NCI-H1092 treated with DMSO at 0.1 percent for 48 hours (cell line): Measurements from ENCODE around the gene RAPGEF1.

Source experiments
- DNase-seq: peaks from one replicate; lab custom pipeline; 2025; lab: John Stamatoyannopoulos, UW

Gene RAPGEF1

GRCh38 chr9:131650254-131650653 lies 89.6 kb downstream of the RAPGEF1 start:
- no peak for DNase-seq

GRCh38 chr9:131649646-131650045 lies 90.2 kb downstream of the RAPGEF1 start:
- DNase-seq, result no peak

GRCh38 chr9:131645078-131645776 lies 94.6 kb downstream of the RAPGEF1 start:
- DNase-seq, result no peak

GRCh38 chr9:131642496-131643083 lies 97.3 kb downstream of the RAPGEF1 start:
- no peak for DNase-seq

GRCh38 chr9:131641618-131642495 lies 98.0 kb downstream of the RAPGEF1 start:
- no peak for DNase-seq

GRCh38 chr9:131640438-131641137 lies 99.3 kb downstream of the RAPGEF1 start:
- no peak for DNase-seq

- no peak for DNase-seq
These were observed 100.0 kb downstream of the RAPGEF1 start for GRCh38 chr9:131639769-131640437.

GRCh38 chr9:131636593-131636992 lies 103.3 kb downstream of the RAPGEF1 start:
- no peak for DNase-seq

GRCh38 chr9:131635892-131636291 lies 104.0 kb downstream of the RAPGEF1 start:
- no peak for DNase-seq

GRCh38 chr9:131635285-131635684 lies 104.6 kb downstream of the RAPGEF1 start:
- DNase-seq, result no peak

- no peak for DNase-seq
These were observed 106.3 kb downstream of the RAPGEF1 start for GRCh38 chr9:131633491-131634031.

GRCh38 chr9:131631306-131631705 lies 108.6 kb downstream of the RAPGEF1 start:
- no peak for DNase-seq

- no peak for DNase-seq
These were observed 109.6 kb downstream of the RAPGEF1 start for GRCh38 chr9:131630205-131630831.

GRCh38 chr9:131629825-131630204 lies 110.1 kb downstream of the RAPGEF1 start:
- no peak for DNase-seq

GRCh38 chr9:131629226-131629500 lies 110.7 kb downstream of the RAPGEF1 start:
- DNase-seq, result no peak

GRCh38 chr9:131628459-131629225 lies 111.2 kb downstream of the RAPGEF1 start:
- DNase-seq, result no peak

GRCh38 chr9:131627648-131628458 lies 112.0 kb downstream of the RAPGEF1 start:
- DNase-seq, result no peak

- no peak for DNase-seq
These were observed 112.6 kb downstream of the RAPGEF1 start for GRCh38 chr9:131627326-131627647.

GRCh38 chr9:131625790-131626670 lies 113.8 kb downstream of the RAPGEF1 start:
- DNase-seq, result no peak
